Vagina (tissue), 2 donors: ENCODE measurements around the gene TAGAP. TPM values are rescaled to one million over a fixed set of nuclear protein-coding genes. Genes with fewer than 3 reads are reported as not detected.

ENCODE experiments used
- DNase-seq, 2 donors: peaks; one replicate each; pipeline ENCODE4 v3.0.0-alpha.2; 2017; ENCODE audit errors: extremely low spot score in 2 of 2
- H3K27ac ChIP-seq: fragments of 200-600 bp; sonication (generic); one replicate; pipeline ENCODE4 v1.5.1; 2019
- H3K27me3 ChIP-seq: fragments of 200-600 bp; sonication (generic); one replicate; pipeline ENCODE4 v1.5.1; 2019
- H3K36me3 ChIP-seq, 2 donors: fragments of 200-600 bp; sonication (generic); one replicate each; pipeline ENCODE4 v1.5.1; 2017 to 2019
- H3K4me1 ChIP-seq: fragments of 200-600 bp; sonication (generic); one replicate; pipeline ENCODE4 v1.5.1; 2019
- H3K4me3 ChIP-seq, 2 donors: fragments of 200-600 bp; sonication (generic); 1 replicate in 1 of 2; 2 replicates in 1 of 2; pipeline ENCODE4 v1.5.1; 2016 to 2019
- H3K9me3 ChIP-seq: fragments of 200-600 bp; sonication (generic); one replicate; pipeline ENCODE4 v1.5.1; 2019
- POLR2A ChIP-seq, 2 donors: fragments of 450-650 bp; IDR thresholded peaks; one replicate each; pipeline ENCODE4 v1.6.1; 2017; ENCODE audit warnings: antibody characterized with exemption in 2 of 2, mild to moderate bottlenecking in 2 of 2, moderate library complexity in 2 of 2
- POLR2AphosphoS5 ChIP-seq, 2 donors: sonication (generic); formaldehyde crosslinking; IDR thresholded peaks; one replicate each; pipeline ENCODE4 v1.9.0; 2017; ENCODE audit warnings: antibody characterized with exemption in 2 of 2, mild to moderate bottlenecking in 2 of 2, low read depth in 1 of 2; ENCODE audit not compliant: insufficient read depth in 1 of 2
- intact Hi-C: fragments of 100-400 bp; cut with DNase I; formaldehyde crosslinking; loops from one replicate; pipeline ENCODE4 v1.15.1; 2023
- total RNA-seq: library from RNA; depleted of rRNA; stranded (reverse); fragments of >200 nt; gene quantifications from one replicate; pipeline ENCODE4 v1.2.3, GENCODE V29; 2016
- TF ChIP-seq, protein P1 (sequence below), 3 experiments: fragments of 450-650 bp in 2 of 3; fragments of 200-600 bp in 1 of 3; sonication (generic) in 1 of 3; IDR thresholded peaks; one replicate each; pipeline ENCODE4 v1.5.1; 2017 to 2019; ENCODE audit warnings: antibody characterized with exemption in 3 of 3, mild to moderate bottlenecking in 2 of 3, moderate library complexity in 2 of 3

The TAGAP gene
- total RNA-seq, 1 donor from 2014 or later, result 8.1 TPM

DNA sequence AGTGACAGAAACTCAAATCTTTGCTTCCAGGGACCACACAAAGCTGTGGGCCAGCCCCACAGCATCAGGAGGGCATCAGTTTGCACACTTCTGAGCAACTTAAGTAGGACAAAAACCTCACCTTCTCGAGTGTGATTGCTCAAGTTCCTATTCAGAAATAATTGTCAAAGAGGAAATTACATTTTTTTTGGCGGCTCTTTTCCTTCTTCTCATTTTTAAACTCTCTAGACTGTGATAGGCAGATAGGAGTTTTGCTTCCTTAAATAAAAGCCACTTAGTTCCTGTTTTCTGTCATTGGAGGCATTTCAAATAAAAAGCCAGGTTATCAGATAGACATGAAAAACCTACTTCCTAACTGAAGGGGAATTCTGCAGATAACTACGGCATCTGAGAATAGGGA lies 11.2 kb upstream of the TAGAP start:
- intact Hi-C loops, result no loop called here
- TF ChIP-seq, protein P1, sequence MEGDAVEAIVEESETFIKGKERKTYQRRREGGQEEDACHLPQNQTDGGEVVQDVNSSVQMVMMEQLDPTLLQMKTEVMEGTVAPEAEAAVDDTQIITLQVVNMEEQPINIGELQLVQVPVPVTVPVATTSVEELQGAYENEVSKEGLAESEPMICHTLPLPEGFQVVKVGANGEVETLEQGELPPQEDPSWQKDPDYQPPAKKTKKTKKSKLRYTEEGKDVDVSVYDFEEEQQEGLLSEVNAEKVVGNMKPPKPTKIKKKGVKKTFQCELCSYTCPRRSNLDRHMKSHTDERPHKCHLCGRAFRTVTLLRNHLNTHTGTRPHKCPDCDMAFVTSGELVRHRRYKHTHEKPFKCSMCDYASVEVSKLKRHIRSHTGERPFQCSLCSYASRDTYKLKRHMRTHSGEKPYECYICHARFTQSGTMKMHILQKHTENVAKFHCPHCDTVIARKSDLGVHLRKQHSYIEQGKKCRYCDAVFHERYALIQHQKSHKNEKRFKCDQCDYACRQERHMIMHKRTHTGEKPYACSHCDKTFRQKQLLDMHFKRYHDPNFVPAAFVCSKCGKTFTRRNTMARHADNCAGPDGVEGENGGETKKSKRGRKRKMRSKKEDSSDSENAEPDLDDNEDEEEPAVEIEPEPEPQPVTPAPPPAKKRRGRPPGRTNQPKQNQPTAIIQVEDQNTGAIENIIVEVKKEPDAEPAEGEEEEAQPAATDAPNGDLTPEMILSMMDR (IDR thresholded peaks at IDR 0.05), result no peak
- TF ChIP-seq POLR2A (IDR thresholded peaks at IDR 0.05), result no peak
- no peak for TF ChIP-seq POLR2AphosphoS5 (IDR thresholded peaks at IDR 0.05; ENCODE audit: insufficient read depth in 1 of 2, low read depth in 1 of 2)
- no peak overlapping the region for H3K27ac ChIP-seq
- H3K9me3 ChIP-seq, result no peaks in the 10 kb centered on the region
- H3K4me3 ChIP-seq, result no peak overlapping the region
- H3K36me3 ChIP-seq, result no peaks in the 10 kb centered on the region
- no peaks in the 10 kb centered on the region for H3K27me3 ChIP-seq
- H3K4me1 ChIP-seq, result no peaks in the 10 kb centered on the region
- DNase-seq, result no peak

DNA sequence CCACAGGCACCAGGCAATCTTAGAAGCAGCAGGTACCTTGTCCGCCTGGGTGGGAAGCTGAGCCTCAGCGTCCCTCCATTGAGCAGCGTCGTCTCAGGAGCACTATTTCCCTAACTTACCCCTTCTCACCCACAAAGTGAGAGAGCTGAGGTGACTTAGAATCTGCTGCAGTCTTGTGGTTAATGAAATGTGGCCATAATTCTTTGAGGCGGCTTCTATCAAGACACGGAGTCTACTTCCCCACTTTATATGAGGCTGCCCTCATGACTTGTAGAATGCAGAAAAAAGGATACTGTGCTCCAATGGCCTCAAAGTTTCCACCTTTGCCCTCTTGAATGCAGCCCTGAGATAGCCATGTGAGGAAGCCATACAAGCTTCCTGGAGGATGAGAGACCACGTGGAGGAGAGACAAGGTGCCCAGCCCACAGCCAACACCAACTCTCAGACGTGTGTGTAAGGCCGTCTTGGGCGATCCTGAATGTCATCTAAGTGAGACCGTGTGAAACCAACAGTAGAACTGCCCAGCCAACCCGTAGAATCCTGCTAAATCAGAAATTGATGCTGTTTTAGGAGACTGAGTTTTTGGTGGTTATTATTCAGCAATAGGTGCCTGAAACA lies 9.1 kb upstream of the TAGAP start:
- no peak overlapping the region for H3K27ac ChIP-seq
- H3K4me1 ChIP-seq, result no peaks in the 10 kb centered on the region
- H3K9me3 ChIP-seq, result no peaks in the 10 kb centered on the region
- no peak overlapping the region for H3K4me3 ChIP-seq
- H3K27me3 ChIP-seq, result no peaks in the 10 kb centered on the region
- H3K36me3 ChIP-seq, result no peaks in the 10 kb centered on the region
- DNase-seq, result peak in 1 of 2 donors; percentile 52
- TF ChIP-seq POLR2AphosphoS5 (IDR thresholded peaks at IDR 0.05; ENCODE audit: insufficient read depth in 1 of 2, low read depth in 1 of 2) (no peak), POLR2A (IDR thresholded peaks at IDR 0.05) (no peak)
- TF ChIP-seq, protein P1 (IDR thresholded peaks at IDR 0.05), result no peak
- intact Hi-C loops, result no loop called here

DNA sequence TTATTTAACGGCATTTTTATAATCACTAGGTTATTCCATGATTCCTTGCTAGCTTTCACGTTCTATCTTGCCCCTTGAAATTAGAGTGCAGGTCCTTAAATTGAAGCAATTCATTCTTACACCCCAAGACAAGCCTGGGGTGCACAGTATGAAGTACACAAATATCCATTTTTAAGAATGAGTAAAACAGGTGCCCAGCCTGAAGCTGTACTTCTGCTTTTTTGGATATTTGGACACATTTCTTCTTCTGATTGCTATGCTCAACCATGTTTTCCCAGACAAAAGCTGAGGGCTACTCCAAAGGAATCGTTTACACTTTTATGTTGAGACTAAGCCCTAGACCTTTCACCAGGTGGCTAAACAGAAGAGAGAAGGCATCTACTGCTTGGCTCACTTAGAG lies 7.9 kb upstream of the TAGAP start:
- DNase-seq, result no peak
- H3K36me3 ChIP-seq, result no peaks in the 10 kb centered on the region
- H3K9me3 ChIP-seq, result no peaks in the 10 kb centered on the region
- no peak overlapping the region for H3K27ac ChIP-seq
- intact Hi-C loops, result no loop called here
- no peak for TF ChIP-seq POLR2A (IDR thresholded peaks at IDR 0.05)
- TF ChIP-seq, protein P1 (IDR thresholded peaks at IDR 0.05), result no peak
- no peak for TF ChIP-seq POLR2AphosphoS5 (IDR thresholded peaks at IDR 0.05; ENCODE audit: insufficient read depth in 1 of 2, low read depth in 1 of 2)
- no peaks in the 10 kb centered on the region for H3K4me1 ChIP-seq
- H3K27me3 ChIP-seq, result no peaks in the 10 kb centered on the region
- H3K4me3 ChIP-seq, result no peak overlapping the region

DNA sequence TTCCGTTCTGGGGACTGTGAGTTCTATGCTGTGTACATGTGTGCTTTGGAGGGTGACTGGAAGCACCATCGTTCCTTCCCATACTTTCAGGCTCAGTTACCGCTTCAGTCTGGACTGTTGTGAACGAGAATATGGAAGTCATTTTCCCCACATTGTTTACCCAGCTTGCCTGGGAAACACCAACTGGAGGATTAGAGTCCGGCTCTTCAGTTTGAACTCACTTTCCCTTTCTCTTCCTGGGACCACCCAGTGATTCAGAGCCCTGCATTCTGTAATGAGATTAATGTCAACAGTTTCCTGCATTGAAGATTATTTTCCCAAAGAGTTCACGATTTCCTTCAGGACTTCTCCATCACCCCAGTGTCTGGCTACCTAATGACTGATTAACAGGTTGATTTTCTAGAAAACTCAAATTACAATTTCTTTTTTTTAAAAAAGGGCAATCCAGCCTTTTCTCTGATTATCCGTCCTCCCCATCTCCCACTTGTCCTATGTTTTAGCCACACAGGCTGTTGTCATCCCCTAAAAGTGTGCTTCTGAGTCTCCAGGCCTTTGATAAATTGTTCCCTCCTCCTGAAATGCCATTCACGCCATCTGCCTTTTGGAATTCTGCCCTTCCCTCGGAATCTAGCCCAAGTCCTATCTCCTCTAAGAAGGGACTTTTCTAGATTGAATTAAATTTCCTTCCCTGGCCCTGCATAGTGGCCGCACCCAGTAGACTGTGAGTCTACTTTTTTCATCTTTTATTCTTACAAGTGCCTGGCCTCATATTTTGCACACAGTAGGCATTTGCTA lies 3.3 kb upstream of the TAGAP start:
- no peaks in the 10 kb centered on the region for H3K4me1 ChIP-seq
- H3K27me3 ChIP-seq, result no peaks in the 10 kb centered on the region
- intact Hi-C loops, result no loop called here
- no peak overlapping the region for H3K4me3 ChIP-seq
- no peak for TF ChIP-seq POLR2A (IDR thresholded peaks at IDR 0.05)
- TF ChIP-seq POLR2AphosphoS5 (IDR thresholded peaks at IDR 0.05; ENCODE audit: insufficient read depth in 1 of 2, low read depth in 1 of 2), result no peak
- TF ChIP-seq, protein P1 (IDR thresholded peaks at IDR 0.05), result no peak
- H3K36me3 ChIP-seq, result no peaks in the 10 kb centered on the region
- no peaks in the 10 kb centered on the region for H3K9me3 ChIP-seq
- H3K27ac ChIP-seq, result no peak overlapping the region
- DNase-seq, result peak in 1 of 2 donors; percentile 34

DNA sequence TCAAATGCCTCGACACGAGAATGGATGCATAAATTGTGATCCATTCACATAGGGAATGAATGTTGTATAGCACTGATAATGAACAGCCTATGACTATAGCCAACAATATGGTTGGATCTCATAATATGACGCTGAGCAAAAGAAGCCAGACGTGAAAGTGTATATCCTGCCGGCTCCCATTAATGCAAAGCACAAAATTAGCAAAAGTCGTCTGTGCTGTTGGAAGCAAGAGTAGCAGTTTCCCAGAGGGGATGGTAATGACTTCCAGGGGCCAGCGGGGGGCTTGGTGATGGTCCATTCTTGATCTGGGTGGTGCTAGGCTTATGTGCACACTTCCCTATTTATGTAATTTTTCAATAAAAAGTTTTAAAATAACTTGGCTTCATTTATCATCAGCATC lies 1.0 kb upstream of the TAGAP start:
- intact Hi-C loops, result no loop called here

More for the DNA sequence above, 1.0 kb upstream of the TAGAP start:
- no peaks in the 10 kb centered on the region for H3K36me3 ChIP-seq
- no peaks in the 10 kb centered on the region for H3K9me3 ChIP-seq
- H3K27me3 ChIP-seq, result no peaks in the 10 kb centered on the region
- H3K4me1 ChIP-seq, result no peaks in the 10 kb centered on the region
- TF ChIP-seq POLR2AphosphoS5 (IDR thresholded peaks at IDR 0.05; ENCODE audit: insufficient read depth in 1 of 2, low read depth in 1 of 2) (no peak), POLR2A (IDR thresholded peaks at IDR 0.05) (no peak)
- TF ChIP-seq, protein P1 (IDR thresholded peaks at IDR 0.05), result no peak
- H3K27ac ChIP-seq, result no peak overlapping the region
- no peak overlapping the region for H3K4me3 ChIP-seq
- DNase-seq, result no peak
